Measurements from ENCODE around the gene NTM. TPM values are rescaled to one million over a fixed set of nuclear protein-coding genes. Genes with fewer than 3 reads are reported as not detected.
A peak's percentile ranks its signal among the peaks of the same experiment; 100 is the strongest.

NTM gene
- total and polyA plus RNA-seq, 5 donors, result 35.0 to 148 (median 88.2) TPM

- no peak overlapping the region for H3K4me3 ChIP-seq (ENCODE audit: low read length)
- intact Hi-C loops (cut with DNase I), result loop anchor here in 1 of 4 donors (10.0 kb wide), 1 partner anchor 240 kb away; no protein-coding TSS in a partner anchor
- WGBS, result 78% methylated on average over 8 of the region's 8 CpGs
- H3K27me3 ChIP-seq (ENCODE audit: control insufficient read depth, insufficient read depth), result no peaks in the 10 kb centered on the region
- ATAC-seq (no peak), DNase-seq (no peak)
- no peaks in the 10 kb centered on the region for H3K4me1 ChIP-seq (ENCODE audit: control insufficient read depth, insufficient read depth, low read length)
- H3K27ac ChIP-seq (ENCODE audit: low read length), result no peak overlapping the region
- H3K9me3 ChIP-seq (ENCODE audit: control insufficient read depth, low read length), result no peaks in the 10 kb centered on the region
Measured at GRCh38 chr11:131884461-131885073, 514.2 kb downstream of the NTM start.

DNA sequence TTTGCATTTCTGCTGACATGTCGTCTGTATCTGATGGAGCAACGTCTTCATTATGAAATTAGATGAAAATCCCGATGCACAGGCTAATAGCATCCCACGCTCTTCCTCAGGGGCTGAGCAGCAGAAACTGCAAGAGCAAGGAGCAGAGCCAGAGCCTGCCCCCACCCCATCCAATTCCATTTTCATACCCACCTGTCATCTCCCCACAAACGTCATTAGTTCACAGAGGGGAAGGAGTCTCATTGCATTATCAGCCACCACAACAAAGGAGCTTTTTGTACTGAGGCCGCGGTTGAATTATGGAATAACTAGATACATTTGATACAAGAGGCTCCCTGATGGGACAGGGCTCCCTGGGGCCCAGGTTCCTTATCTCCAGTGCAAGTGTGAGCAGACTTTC, 515.0 kb downstream of the NTM start:
- no peak for DNase-seq
- H3K27me3 ChIP-seq (ENCODE audit: control insufficient read depth, insufficient read depth), result no peaks in the 10 kb centered on the region
- H3K27ac ChIP-seq (ENCODE audit: low read length), result no peak overlapping the region
- H3K4me1 ChIP-seq (ENCODE audit: control insufficient read depth, insufficient read depth, low read length), result no peaks in the 10 kb centered on the region
- ATAC-seq, result no peak
- no peaks in the 10 kb centered on the region for H3K9me3 ChIP-seq (ENCODE audit: control insufficient read depth, low read length)
- H3K4me3 ChIP-seq (ENCODE audit: low read length), result no peak overlapping the region
- 79% methylated on average over 7 of the region's 7 CpGs for WGBS
- intact Hi-C loops (cut with DNase I), result loop anchor here in 1 of 4 donors (10.0 kb wide), 1 partner anchor 239 kb away; no protein-coding TSS in a partner anchor

DNA sequence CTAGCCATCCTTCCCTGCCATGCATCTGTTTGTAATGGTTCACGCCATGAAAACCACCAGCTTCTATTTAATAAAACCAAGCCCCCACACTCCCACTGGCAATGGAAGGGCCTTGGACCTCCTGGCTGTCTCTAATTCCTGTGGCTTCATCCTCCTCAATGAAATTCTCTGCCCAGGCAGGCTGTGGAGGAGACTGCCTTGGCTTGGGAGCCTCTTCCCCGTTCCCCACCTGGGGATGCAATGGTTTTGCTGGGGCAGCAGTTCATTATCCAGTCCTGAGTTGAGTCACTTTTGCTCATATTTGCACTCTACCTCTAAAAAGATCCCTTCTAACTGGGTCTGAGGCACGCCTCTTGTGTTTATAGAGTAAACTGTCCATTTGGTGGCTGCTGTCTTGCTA, 515.8 kb downstream of the NTM start:
- WGBS, result 85% methylated on average over 3 of the region's 3 CpGs
- intact Hi-C loops (cut with DNase I), result loop anchor here in 1 of 4 donors (10.0 kb wide), 1 partner anchor 239 kb away; no protein-coding TSS in a partner anchor

GRCh38 chr11:131888230-131888855, 517.9 kb downstream of the NTM start:
- no peak overlapping the region for H3K4me3 ChIP-seq (ENCODE audit: low read length)
- no peak overlapping the region for H3K27ac ChIP-seq (ENCODE audit: low read length)
- no peaks in the 10 kb centered on the region for H3K4me1 ChIP-seq (ENCODE audit: control insufficient read depth, insufficient read depth, low read length)
- H3K9me3 ChIP-seq (ENCODE audit: control insufficient read depth, low read length), result no peaks in the 10 kb centered on the region
- H3K27me3 ChIP-seq (ENCODE audit: control insufficient read depth, insufficient read depth), result no peaks in the 10 kb centered on the region
- WGBS, result 72% methylated on average over 13 of the region's 13 CpGs
- intact Hi-C loops (cut with DNase I), result loop anchor here in 1 of 4 donors (10.0 kb wide), 1 partner anchor 236 kb away; no protein-coding TSS in a partner anchor
- no peak for ATAC-seq
- DNase-seq, result no peak

More for the DNA sequence above, 515.8 kb downstream of the NTM start:
- ATAC-seq (no peak), DNase-seq (no peak)
- no peak overlapping the region for H3K27ac ChIP-seq (ENCODE audit: low read length)
- no peaks in the 10 kb centered on the region for H3K27me3 ChIP-seq (ENCODE audit: control insufficient read depth, insufficient read depth)
- H3K4me1 ChIP-seq (ENCODE audit: control insufficient read depth, insufficient read depth, low read length), result no peaks in the 10 kb centered on the region
- no peak overlapping the region for H3K4me3 ChIP-seq (ENCODE audit: low read length)
- H3K9me3 ChIP-seq (ENCODE audit: control insufficient read depth, low read length), result no peaks in the 10 kb centered on the region

DNA sequence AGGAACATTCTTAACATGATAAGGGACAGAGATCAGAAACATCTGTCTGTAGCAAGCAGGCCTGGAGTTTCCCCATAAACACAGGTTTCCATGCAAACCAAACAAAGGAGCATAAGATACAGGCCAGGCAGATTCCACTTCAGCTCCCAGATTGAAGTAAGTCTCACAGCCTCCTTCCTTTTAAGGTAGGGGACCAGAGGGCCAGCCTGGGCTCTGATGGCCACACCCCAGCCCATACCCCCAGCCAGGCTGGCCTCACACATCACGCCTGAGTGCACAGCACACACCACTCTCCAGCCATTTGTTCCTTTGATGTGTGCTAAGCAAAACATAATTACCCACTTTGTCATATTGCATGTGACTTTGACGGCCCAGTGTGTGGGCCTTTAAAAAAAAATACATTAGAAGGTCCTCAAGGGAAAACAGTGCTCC, 518.7 kb downstream of the NTM start:
- H3K9me3 ChIP-seq (ENCODE audit: control insufficient read depth, low read length), result no peaks in the 10 kb centered on the region
- intact Hi-C loops (cut with DNase I), result loop anchor here in 1 of 4 donors (10.0 kb wide), 1 partner anchor 236 kb away; no protein-coding TSS in a partner anchor
- ATAC-seq, result peak; percentile 87 to 92
- peak in 2 of 3 donors; percentile 27 to 66 for DNase-seq
- H3K4me3 ChIP-seq (ENCODE audit: low read length), result no peak overlapping the region
- WGBS, result 31% methylated on average over 2 of the region's 2 CpGs
- peak overlapping the region; percentile 62 for H3K27ac ChIP-seq (ENCODE audit: low read length)
- H3K27me3 ChIP-seq (ENCODE audit: control insufficient read depth, insufficient read depth), result no peaks in the 10 kb centered on the region
- peaks cover 1% of the 10 kb centered on the region for H3K4me1 ChIP-seq (ENCODE audit: control insufficient read depth, insufficient read depth, low read length)

- Histone ChIP-seq H3K4me3 (ENCODE audit: low read length) (no peak overlapping the region), H3K4me1 (ENCODE audit: control insufficient read depth, insufficient read depth, low read length) (peaks cover 4% of the 10 kb centered on the region), H3K9me3 (ENCODE audit: control insufficient read depth, low read length) (no peaks in the 10 kb centered on the region), H3K27ac (ENCODE audit: low read length) (peak overlapping the region; percentile 62), H3K27me3 (ENCODE audit: control insufficient read depth, insufficient read depth) (no peaks in the 10 kb centered on the region)
- 58% methylated on average over 4 of the region's 4 CpGs for WGBS
- intact Hi-C loops (cut with DNase I), result loop anchor here in 1 of 4 donors (10.0 kb wide), 1 partner anchor 235 kb away; no protein-coding TSS in a partner anchor
- ATAC-seq (no peak), DNase-seq (no peak)
Measured at GRCh38 chr11:131889760-131890581, 519.6 kb downstream of the NTM start.

DNA sequence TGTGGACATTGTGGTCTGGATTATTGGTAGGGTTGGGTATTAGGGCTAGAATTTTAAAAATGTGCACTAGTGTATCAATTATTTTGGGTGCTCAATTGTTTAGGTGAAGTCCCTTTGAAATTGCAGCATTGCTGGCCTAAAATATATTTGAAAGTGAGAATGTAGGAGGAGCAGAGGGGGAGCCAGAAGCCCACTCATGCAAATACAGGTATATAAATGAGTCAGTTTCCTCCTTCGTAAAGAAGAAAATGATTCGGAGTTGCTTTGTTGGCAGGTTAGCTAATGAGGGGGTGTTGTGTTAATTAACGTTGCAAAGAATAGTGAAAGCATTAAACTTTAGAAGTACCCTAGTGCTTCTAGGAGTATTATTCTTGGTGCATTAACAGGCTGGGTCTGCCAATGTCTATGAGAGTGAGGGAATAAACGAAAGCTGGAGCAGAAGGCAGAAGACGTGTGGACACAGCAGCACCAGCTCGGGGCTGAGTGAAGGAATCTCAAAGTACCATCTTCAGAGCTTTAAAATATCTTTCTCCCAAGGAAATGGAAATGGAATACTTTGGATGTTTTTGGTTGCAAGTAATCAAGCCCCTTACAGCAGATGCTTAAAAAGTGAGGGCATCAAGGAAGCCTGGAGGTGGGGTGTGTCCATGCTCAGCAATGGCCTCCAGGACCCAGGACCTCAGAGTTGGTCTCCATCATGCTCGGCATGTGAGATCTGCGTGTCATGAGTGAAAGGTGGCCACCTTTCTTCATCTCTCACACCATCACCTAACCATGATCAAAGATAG, 522.9 kb downstream of the NTM start:
- H3K4me1 ChIP-seq (ENCODE audit: control insufficient read depth, insufficient read depth, low read length), result peaks cover 4% of the 10 kb centered on the region
- WGBS, result 81% methylated on average over 8 of the region's 8 CpGs
- no peaks in the 10 kb centered on the region for H3K9me3 ChIP-seq (ENCODE audit: control insufficient read depth, low read length)
- intact Hi-C loops (cut with DNase I), result no loop called here
- ATAC-seq, result no peak
- H3K27ac ChIP-seq (ENCODE audit: low read length), result no peak overlapping the region
- no peaks in the 10 kb centered on the region for H3K27me3 ChIP-seq (ENCODE audit: control insufficient read depth, insufficient read depth)
- no peak for DNase-seq
- no peak overlapping the region for H3K4me3 ChIP-seq (ENCODE audit: low read length)

- Histone ChIP-seq H3K27me3 (ENCODE audit: control insufficient read depth, insufficient read depth) (no peaks in the 10 kb centered on the region), H3K4me1 (ENCODE audit: control insufficient read depth, insufficient read depth, low read length) (peaks cover 4% of the 10 kb centered on the region), H3K27ac (ENCODE audit: low read length) (no peak overlapping the region), H3K4me3 (ENCODE audit: low read length) (no peak overlapping the region), H3K9me3 (ENCODE audit: control insufficient read depth, low read length) (no peaks in the 10 kb centered on the region)
- WGBS, result 92% methylated on average over 5 of the region's 5 CpGs
- ATAC-seq, result no peak
- intact Hi-C loops (cut with DNase I), result no loop called here
- no peak for DNase-seq
Measured at GRCh38 chr11:131893988-131894387, 523.6 kb downstream of the NTM start.

DNA sequence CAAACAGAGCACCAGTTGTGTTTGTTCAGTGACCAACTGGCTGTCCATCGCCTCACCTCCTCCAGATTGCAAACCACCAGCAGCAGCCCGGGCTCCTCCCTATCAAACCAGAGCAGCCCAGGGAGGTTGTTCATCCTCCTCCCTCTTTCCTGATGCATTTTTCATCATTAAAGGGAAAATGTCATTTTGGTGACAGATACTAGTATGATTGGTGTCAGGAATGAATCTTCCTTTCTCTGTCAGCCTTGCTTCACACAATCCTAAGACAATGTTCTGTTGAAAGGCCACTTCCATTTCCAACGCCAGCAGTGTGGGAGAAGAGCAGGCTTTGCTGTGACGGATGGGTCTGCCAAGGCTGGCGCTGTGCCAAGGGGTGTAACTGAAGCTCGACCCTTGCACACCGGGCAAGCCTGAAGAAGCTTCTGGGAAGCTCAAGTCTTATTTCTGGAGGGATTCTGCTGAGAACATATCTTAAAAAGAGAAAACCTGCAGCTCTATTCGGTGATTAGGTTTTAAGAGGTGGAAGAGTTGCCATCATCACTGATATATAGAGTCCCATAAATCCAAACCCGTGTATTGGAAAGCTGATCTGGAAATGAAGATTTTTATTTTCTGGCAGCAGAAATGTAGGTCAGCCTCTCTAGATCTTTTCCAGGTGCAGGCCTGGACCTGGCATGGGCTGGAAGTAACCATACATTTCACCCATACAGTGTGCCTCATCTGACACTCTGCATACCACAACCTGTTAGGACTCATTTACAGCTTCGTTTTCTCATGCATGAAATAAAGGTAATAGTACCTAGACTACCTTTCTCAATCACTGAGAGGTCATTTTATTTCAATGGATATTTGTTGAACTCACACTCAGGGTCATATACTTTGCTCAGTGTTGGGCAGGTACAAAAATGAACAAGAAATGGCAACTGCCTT, 524.5 kb downstream of the NTM start:
- Histone ChIP-seq H3K4me3 (ENCODE audit: low read length) (no peak overlapping the region), H3K27ac (ENCODE audit: low read length) (no peak overlapping the region), H3K9me3 (ENCODE audit: control insufficient read depth, low read length) (no peaks in the 10 kb centered on the region), H3K27me3 (ENCODE audit: control insufficient read depth, insufficient read depth) (no peaks in the 10 kb centered on the region), H3K4me1 (ENCODE audit: control insufficient read depth, insufficient read depth, low read length) (peaks cover 4% of the 10 kb centered on the region)
- 48% methylated on average over 10 of the region's 10 CpGs for WGBS
- intact Hi-C loops (cut with DNase I), result no loop called here
- ATAC-seq, result no peak
- peak; percentile 22 to 78 (median 74) for DNase-seq
